ENCODE results near the gene LMTK3.

GRCh38 chr19:48518207-48518606 lies 6.6 kb upstream of the LMTK3 start:
- TF ChIP-seq RAD21 (IDR thresholded peaks at IDR 0.05; ENCODE audit: low read depth) (no peak), EP300 (IDR thresholded peaks at IDR 0.05; ENCODE audit: borderline replicate concordance) (no peak), REST (IDR thresholded peaks at IDR 0.05; ENCODE audit: low read depth) (no peak), TEAD4 (IDR thresholded peaks at IDR 0.05) (no peak), CREB1 (IDR thresholded peaks at IDR 0.05; ENCODE audit: low read depth) (no peak), TAF1 (IDR thresholded peaks at IDR 0.05; ENCODE audit: low read depth) (no peak), CEBPB (IDR thresholded peaks at IDR 0.05) (no peak), NFIC (IDR thresholded peaks at IDR 0.05) (no peak), TCF12 (IDR thresholded peaks at IDR 0.05; ENCODE audit: low read depth) (no peak), FOXM1 (IDR thresholded peaks at IDR 0.05; ENCODE audit: borderline replicate concordance, low read depth) (no peak), MAX (IDR thresholded peaks at IDR 0.05) (no peak), YY1 (IDR thresholded peaks at IDR 0.05; ENCODE audit: low read depth) (no peak), EGR1 (IDR thresholded peaks at IDR 0.05) (no peak), ZBTB7A (IDR thresholded peaks at IDR 0.05; ENCODE audit: low read depth) (no peak)
